ENCODE results near the gene KRTAP4-11. TPM values are rescaled to one million over a fixed set of nuclear protein-coding genes. Genes with fewer than 3 reads are reported as not detected.
"Not testable (repeated sequence)": the region's sequence is repeated elsewhere in the genome, so short reads cannot be mapped to it uniquely, and the experiment has no call there.

Gene KRTAP4-11
- total RNA-seq, 1 experiment from 2014 or later = not detected

DNA sequence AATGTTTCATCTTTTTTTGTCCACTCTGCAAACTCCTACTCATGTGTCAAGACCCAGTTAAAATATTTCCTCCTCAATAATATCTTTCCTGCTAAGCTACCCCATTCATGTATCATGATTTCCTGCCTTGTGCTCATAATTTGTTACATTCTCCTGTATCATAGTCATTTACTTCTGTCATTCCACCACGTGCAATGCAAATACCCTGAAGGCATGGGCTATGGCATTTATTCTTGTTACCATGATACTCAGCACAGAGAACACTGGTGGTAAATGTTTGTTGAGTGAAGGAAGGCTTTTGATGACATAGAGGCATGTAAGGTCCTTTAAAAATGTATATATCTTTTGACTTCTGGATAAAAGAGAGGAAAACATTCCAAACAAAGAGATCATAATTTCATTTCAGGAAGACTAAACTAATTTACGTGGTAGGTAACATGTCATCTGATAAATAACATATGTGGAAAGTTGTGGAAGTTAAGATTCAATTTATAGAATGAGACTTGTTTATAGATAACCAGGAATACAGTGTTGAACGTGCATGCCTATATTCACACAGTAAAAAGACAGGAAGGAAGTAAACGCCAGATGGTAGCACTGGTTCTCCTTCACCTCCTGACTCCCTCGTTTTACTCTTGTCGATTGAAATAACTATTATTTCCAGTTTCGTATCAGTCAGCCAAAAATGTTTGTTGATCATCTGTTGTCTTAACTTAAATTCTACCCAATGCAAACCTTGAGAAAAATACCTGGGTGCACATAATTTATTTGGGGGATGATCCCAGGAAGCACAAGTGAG lies 18.3 kb downstream of the KRTAP4-11 start:
- in situ Hi-C loops (cut with HindIII; ENCODE audit: low sequenced_read_pairs); DNase-seq (ENCODE audit: low spot score): not testable (repeated sequence)

DNA sequence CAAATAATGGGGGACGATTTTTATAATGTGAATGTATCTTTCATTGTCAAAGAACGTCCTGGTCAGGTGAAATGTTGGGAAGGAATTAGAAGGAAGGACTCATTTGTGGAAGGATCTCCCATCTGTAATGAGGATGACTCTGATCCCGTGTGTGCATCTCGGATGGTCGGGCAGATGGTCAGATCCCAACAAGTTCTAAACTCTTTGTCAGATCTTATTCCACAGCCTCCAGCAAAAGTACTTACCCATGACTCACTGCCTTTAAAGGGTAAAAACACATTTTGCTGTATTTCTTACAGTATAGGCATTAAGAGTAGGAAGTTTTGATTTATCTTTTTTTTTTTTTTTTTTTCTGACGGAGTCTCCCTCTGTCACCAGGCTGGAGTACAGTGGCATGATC lies 19.7 kb downstream of the KRTAP4-11 start:
- in situ Hi-C loops (cut with HindIII; ENCODE audit: low sequenced_read_pairs) = no loop called here
- no peak for DNase-seq (ENCODE audit: low spot score)

DNA sequence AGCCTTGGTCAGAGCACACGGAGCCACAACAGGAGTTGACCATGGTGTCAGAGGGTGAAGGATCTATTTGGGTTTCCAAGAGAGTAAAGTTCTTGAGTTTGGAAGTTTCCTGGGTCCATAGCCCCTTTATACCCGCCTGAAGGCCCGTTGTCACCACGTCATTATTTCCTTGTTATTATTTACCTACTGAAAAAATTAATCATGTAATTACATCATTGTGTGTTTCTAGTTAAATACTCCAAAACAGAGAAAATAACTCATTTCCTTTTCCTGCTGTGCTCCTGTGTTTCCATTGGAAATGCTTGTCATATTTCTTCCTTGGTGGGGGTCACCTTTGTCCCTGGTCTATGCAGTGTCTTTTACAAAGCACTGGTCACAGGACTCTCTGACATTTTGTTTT lies 20.1 kb downstream of the KRTAP4-11 start, which contains the start of gene KRTAP4-8:
KRTAP4-8 (minus strand) TSS at position 101 of the 400 bp plus-strand sequence; CDS start at position 43, 58 bp downstream.
- no peak for DNase-seq (ENCODE audit: low spot score)
- in situ Hi-C loops (cut with HindIII; ENCODE audit: low sequenced_read_pairs) = no loop called here

DNA sequence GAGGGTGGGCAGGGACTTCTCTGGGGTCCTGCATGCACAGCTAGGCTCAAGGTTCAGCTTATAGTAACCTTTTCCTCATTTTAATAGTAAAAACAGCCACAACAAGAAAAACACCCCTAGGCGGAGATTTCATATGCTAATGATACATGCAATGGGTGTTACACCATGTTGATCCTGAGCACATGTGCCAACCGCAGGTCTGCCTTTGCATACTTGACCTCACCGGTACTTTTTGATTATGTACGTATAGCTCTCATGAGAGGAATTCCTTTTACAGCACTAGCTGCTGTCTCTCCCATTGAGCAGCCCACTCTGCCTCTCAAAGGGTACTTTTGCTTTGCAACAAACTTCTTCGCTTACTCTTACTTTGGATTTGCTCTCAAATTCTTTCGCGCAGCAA lies 22.1 kb downstream of the KRTAP4-11 start:
- no peak for DNase-seq (ENCODE audit: low spot score)
- in situ Hi-C loops (cut with HindIII; ENCODE audit: low sequenced_read_pairs) = no loop called here

DNA sequence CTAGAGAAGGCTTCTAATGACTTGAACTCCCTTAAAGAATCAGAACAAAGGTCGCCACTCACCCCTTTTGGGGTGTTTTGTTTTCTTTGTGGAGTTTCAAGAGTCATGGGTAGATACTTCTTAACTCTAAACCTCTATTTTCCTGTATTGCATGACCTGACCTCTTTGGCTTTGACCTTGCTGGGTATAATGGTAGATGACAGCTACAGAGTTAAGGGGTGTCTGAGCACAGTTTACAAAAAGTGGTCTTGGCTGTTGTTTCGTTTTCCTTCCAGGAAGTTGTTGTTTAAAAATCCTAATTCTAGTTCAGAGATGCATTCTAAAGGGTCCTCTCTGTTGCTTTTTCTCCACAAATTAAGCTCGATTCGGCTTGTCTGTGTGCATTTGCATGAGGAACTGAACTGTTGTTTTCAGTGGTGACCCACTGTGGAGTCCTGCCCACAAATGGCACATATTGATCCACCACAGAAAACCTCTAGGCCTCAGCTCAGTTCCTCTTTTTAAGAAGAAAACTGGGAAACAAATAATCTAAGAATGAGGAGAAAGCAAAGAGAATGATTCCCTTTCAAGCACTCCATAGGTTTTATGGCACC lies 29.3 kb downstream of the KRTAP4-11 start:
- in situ Hi-C loops (cut with HindIII; ENCODE audit: low sequenced_read_pairs); DNase-seq (ENCODE audit: low spot score): not testable (repeated sequence)

DNA sequence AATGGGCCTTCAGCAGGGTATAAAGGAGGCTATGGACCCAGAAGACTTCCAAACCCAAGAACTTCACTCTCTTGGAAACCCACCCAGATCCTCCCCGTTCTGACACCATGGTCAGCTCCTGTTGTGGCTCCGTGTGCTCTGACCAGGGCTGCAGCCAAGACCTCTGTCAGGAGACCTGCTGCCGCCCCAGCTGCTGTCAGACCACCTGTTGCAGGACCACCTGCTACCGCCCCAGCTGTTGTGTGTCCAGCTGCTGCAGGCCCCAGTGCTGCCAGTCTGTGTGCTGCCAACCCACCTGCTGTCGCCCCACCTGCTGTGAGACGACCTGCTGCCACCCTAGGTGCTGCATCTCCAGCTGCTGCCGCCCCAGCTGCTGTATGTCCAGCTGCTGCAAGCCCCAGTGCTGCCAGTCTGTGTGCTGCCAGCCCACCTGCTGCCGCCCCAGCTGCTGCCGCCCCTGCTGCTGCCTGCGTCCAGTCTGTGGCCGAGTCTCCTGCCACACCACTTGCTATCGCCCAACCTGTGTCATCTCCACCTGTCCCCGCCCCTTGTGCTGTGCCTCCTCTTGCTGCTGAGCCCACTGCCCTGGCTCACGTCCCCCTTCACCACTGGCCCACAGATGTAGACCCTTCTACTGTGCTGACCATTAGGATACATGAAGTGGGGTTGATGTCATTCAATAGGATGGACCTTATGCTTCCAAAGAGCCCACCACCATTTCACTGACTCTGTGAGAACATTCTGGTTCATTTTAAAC lies 33.9 kb downstream of the KRTAP4-11 start, which contains the start of gene KRTAP4-7:
KRTAP4-7 (plus strand) TSS at position 51 of the 757 bp plus-strand sequence; CDS start at position 108, 57 bp downstream.
- DNase-seq (ENCODE audit: low spot score); in situ Hi-C loops (cut with HindIII; ENCODE audit: low sequenced_read_pairs): not testable (repeated sequence)

DNA sequence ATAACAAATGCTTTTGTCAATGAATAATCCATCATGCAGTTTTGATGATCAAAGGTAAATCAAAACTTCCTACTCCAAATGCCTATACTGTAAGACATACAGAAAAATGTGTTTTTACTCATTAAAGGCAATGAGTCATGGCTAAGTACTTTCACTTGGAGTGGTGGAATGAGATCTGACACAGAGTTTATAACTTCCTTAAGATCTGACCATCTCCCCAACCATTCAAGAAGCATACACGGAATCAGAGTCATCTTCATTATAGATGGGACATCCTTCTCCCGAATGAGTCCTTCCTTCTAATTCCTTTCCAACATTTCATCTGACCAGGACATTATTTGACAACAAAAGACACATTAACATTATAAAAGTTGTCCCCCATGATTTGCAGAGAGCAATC lies 34.7 kb downstream of the KRTAP4-11 start:
- in situ Hi-C loops (cut with HindIII; ENCODE audit: low sequenced_read_pairs); DNase-seq (ENCODE audit: low spot score): not testable (repeated sequence)

DNA sequence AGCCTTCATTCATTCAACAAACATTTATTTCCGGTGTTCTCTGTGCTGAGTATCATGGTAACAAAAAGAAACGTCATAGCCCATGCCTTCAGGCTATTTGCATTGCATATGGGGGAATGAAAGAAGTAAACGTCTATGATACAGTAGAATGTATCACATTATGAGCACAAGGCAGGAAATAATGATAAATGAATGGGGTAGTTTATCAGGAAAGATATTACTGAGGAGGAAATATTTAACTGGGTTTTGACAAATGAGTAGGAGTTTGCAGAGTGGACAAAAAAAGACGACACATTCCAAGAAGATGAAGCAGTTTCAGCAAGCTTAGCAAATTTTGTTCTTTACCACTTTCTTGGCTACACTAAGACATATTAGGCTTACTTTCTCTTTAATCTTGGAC lies 35.5 kb downstream of the KRTAP4-11 start:
- DNase-seq (ENCODE audit: low spot score) = no peak
- in situ Hi-C loops (cut with HindIII; ENCODE audit: low sequenced_read_pairs) = no loop called here

DNA sequence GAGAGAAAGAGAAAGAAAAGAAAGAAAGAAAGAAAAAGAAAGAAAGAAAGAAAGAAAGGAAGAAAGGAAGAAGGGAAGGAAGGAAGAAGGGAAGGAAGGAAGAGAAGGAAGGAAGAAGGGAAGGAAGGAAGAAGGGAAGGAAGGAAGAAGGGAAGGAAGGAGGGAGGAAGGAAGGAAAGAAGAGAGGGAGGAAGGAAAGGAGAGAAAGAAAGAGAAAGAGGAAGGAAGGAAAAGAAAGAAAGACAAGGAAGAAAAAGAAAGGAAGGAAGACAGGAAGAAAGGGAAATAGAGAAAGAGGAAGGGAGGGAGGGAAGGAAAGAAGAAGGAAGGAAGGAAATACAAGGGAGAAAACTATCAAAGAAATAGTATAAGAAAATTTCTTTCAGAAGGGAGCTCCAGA lies 41.4 kb downstream of the KRTAP4-11 start:
- DNase-seq (ENCODE audit: low spot score) = no peak
- in situ Hi-C loops (cut with HindIII; ENCODE audit: low sequenced_read_pairs) = no loop called here

DNA sequence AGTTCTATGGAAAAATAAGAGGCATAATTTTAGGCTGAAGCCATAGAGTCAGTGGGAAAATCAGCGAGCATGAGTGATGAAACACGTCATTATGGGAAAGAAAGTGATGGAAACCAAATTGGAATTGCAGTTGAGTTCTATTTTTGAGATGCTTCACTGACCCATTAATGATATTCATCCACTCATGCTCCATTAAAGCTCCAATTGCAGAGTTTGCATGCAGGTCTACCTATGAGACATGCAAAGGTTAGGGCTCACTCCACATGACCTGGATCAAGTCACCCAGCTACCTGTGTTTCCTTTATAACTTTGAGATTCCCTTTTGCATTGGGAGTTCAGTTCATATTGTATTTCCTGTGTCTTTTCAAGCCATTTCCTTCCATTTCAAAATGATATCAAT lies 44.5 kb downstream of the KRTAP4-11 start:
- DNase-seq (ENCODE audit: low spot score) = no peak
- in situ Hi-C loops (cut with HindIII; ENCODE audit: low sequenced_read_pairs) = no loop called here

DNA sequence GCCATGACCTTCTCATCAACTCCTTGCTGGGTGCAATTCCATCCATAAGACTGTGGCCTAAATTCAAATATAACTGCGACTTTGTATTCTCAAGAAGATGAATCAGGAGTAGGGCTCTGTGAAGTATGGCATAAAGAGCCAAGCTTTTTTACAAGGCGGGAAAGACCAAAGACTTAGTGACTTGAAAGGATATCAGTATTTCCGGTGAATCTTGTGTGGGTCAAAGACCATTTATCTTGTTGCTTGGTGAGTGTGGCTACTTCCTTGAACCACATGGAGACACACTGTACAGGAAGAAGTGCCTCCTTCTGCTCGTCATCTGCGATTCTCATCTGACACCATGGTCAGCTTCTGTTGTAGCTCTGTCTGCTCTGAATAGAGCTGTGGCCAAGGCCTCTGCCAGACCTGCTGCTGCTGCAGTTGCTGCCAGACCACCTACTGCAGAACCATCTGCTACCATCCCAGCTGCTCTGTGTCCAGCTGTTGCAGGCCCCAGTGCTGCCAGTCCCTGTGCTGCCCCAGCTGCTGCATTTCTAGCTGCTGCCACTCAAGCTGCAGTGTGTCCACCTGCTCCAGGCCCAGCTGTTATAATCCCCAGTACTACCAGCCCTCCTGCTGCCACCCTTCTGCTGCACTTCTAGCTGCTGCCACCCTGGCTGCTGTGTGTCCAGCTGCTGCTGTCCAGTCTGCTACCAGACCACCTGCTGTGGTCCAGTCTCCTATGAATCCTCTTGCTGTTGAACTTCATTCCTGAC lies 46.4 kb downstream of the KRTAP4-11 start:
- in situ Hi-C loops (cut with HindIII; ENCODE audit: low sequenced_read_pairs) = no loop called here
- DNase-seq (ENCODE audit: low spot score) = no peak

DNA sequence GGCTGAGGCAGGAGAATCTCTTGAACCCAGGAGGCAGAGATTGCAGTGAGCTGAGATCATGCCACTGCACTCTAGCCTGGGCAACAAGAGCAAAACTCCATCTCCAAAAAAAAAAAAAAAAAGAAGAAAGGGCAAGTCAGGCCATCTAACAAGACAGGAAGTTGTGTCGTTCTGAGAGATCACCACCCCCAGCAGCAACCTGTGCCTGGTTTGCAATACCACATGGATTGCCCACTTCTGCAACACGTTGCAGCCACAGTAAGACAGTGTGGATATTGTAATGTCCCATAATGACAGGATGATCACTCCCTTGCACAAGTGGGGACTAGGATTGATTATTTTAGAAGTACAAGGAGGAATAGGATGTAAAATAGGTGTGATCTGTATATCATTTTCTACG lies 49.1 kb downstream of the KRTAP4-11 start:
- in situ Hi-C loops (cut with HindIII; ENCODE audit: low sequenced_read_pairs) = no loop called here

DNA sequence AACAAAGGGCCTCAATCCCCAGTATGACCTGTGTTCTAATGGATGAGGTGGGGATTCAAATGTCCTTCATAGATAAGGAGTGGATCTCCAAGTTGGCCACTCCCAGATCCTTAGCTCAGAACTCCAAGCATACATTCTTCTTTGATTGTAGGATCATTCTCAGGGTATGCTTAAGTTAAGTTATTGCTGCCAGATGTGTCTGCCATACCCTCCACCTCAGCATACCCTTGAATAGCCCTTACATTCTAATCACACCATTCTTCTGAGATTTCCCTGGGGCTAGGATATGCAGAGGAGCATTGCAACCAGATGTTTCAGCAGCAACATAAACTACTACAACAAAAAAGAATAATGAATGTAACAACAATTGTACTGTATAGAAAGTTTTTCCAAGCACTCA lies 50.9 kb downstream of the KRTAP4-11 start:
- no peak for DNase-seq (ENCODE audit: low spot score)
- in situ Hi-C loops (cut with HindIII; ENCODE audit: low sequenced_read_pairs) = no loop called here

More for the DNA sequence above, 49.1 kb downstream of the KRTAP4-11 start:
- DNase-seq (ENCODE audit: low spot score) = no peak

Other genes starting within 250 kb of the KRTAP4-11 start
- not detected in 2 replicates for gene KRT20, start 233.1 kb downstream of the KRTAP4-11 start, total RNA-seq (2014; rRNA removed; shearing (Covaris generic))
- not detected in 2 replicates for gene KRT23, start 180.7 kb downstream of the KRTAP4-11 start, total RNA-seq (2014; rRNA removed; shearing (Covaris generic))
- not detected in 2 replicates for gene KRT39, start 151.4 kb downstream of the KRTAP4-11 start, total RNA-seq (2014; rRNA removed; shearing (Covaris generic))
- not detected in 2 replicates for gene KRT40, start 134.0 kb downstream of the KRTAP4-11 start, total RNA-seq (2014; rRNA removed; shearing (Covaris generic))
- not detected in 2 replicates for gene KRTAP3-3, start 124.2 kb downstream of the KRTAP4-11 start, total RNA-seq (2014; rRNA removed; shearing (Covaris generic))
- not detected in 2 replicates for gene KRTAP3-2, start 118.5 kb downstream of the KRTAP4-11 start, total RNA-seq (2014; rRNA removed; shearing (Covaris generic))
- not detected in 2 replicates for gene KRTAP3-1, start 109.2 kb downstream of the KRTAP4-11 start, total RNA-seq (2014; rRNA removed; shearing (Covaris generic))
- gene KRTAP1-5, start 91.2 kb downstream of the KRTAP4-11 start, total RNA-seq (2014; rRNA removed; shearing (Covaris generic)) = not detected in 2 replicates
- not detected in 2 replicates for gene KRTAP1-4, start 88.2 kb downstream of the KRTAP4-11 start, total RNA-seq (2014; rRNA removed; shearing (Covaris generic))
- gene KRTAP1-3, start 83.5 kb downstream of the KRTAP4-11 start, total RNA-seq (2014; rRNA removed; shearing (Covaris generic)) = not detected in 2 replicates
- gene KRTAP1-1, start 76.9 kb downstream of the KRTAP4-11 start, total RNA-seq (2014; rRNA removed; shearing (Covaris generic)) = not detected in 2 replicates
- gene KRTAP2-1, start 71.1 kb downstream of the KRTAP4-11 start, total RNA-seq (2014; rRNA removed; shearing (Covaris generic)) = not detected in 2 replicates
- gene KRTAP2-2, start 63.1 kb downstream of the KRTAP4-11 start, total RNA-seq (2014; rRNA removed; shearing (Covaris generic)) = not detected in 2 replicates
- not detected in 2 replicates for gene KRTAP2-3, start 58.3 kb downstream of the KRTAP4-11 start, total RNA-seq (2014; rRNA removed; shearing (Covaris generic))
- gene KRTAP2-4, start 52.5 kb downstream of the KRTAP4-11 start, total RNA-seq (2014; rRNA removed; shearing (Covaris generic)) = not detected in 2 replicates
- gene KRTAP4-7, start 34.2 kb downstream of the KRTAP4-11 start, total RNA-seq (2014; rRNA removed; shearing (Covaris generic)) = not detected in 2 replicates
- gene KRTAP4-8, start 20.2 kb downstream of the KRTAP4-11 start, total RNA-seq (2014; rRNA removed; shearing (Covaris generic)) = not detected in 2 replicates
- gene KRTAP4-16, start 16.2 kb downstream of the KRTAP4-11 start, total RNA-seq (2014; rRNA removed; shearing (Covaris generic)) = not detected in 2 replicates
- gene KRTAP4-9, start 13.0 kb downstream of the KRTAP4-11 start, total RNA-seq (2014; rRNA removed; shearing (Covaris generic)) = not detected in 2 replicates
- not detected in 2 replicates for gene KRTAP4-12, start 5.8 kb upstream of the KRTAP4-11 start, total RNA-seq (2014; rRNA removed; shearing (Covaris generic))
- gene KRTAP4-6, start 22.2 kb upstream of the KRTAP4-11 start, total RNA-seq (2014; rRNA removed; shearing (Covaris generic)) = not detected in 2 replicates
- gene KRTAP4-5, start 31.5 kb upstream of the KRTAP4-11 start, total RNA-seq (2014; rRNA removed; shearing (Covaris generic)) = not detected in 2 replicates
- not detected in 2 replicates for gene KRTAP4-4, start 42.4 kb upstream of the KRTAP4-11 start, total RNA-seq (2014; rRNA removed; shearing (Covaris generic))
- not detected in 2 replicates for gene KRTAP4-3, start 49.8 kb upstream of the KRTAP4-11 start, total RNA-seq (2014; rRNA removed; shearing (Covaris generic))
- gene KRTAP4-2, start 59.8 kb upstream of the KRTAP4-11 start, total RNA-seq (2014; rRNA removed; shearing (Covaris generic)) = not detected in 2 replicates
- not detected in 2 replicates for gene KRTAP4-1, start 66.5 kb upstream of the KRTAP4-11 start, total RNA-seq (2014; rRNA removed; shearing (Covaris generic))
- not detected in 2 replicates for gene KRTAP9-1, start 71.5 kb upstream of the KRTAP4-11 start, total RNA-seq (2014; rRNA removed; shearing (Covaris generic))
- not detected in 2 replicates for gene KRTAP9-2, start 108.3 kb upstream of the KRTAP4-11 start, total RNA-seq (2014; rRNA removed; shearing (Covaris generic))
- gene KRTAP9-3, start 114.1 kb upstream of the KRTAP4-11 start, total RNA-seq (2014; rRNA removed; shearing (Covaris generic)) = not detected in 2 replicates
- gene KRTAP9-8, start 119.6 kb upstream of the KRTAP4-11 start, total RNA-seq (2014; rRNA removed; shearing (Covaris generic)) = not detected in 2 replicates
- not detected in 2 replicates for gene KRTAP9-4, start 131.3 kb upstream of the KRTAP4-11 start, total RNA-seq (2014; rRNA removed; shearing (Covaris generic))
- gene KRTAP9-9, start 137.0 kb upstream of the KRTAP4-11 start, total RNA-seq (2014; rRNA removed; shearing (Covaris generic)) = not detected in 2 replicates
- not detected in 2 replicates for gene KRTAP9-6, start 147.0 kb upstream of the KRTAP4-11 start, total RNA-seq (2014; rRNA removed; shearing (Covaris generic))
- not detected in 2 replicates for gene KRTAP9-7, start 157.3 kb upstream of the KRTAP4-11 start, total RNA-seq (2014; rRNA removed; shearing (Covaris generic))
- not detected in 2 replicates for gene KRTAP29-1, start 184.5 kb upstream of the KRTAP4-11 start, total RNA-seq (2014; rRNA removed; shearing (Covaris generic))
- gene KRTAP16-1, start 190.9 kb upstream of the KRTAP4-11 start, total RNA-seq (2014; rRNA removed; shearing (Covaris generic)) = not detected in 2 replicates
- not detected in 2 replicates for gene KRTAP17-1, start 197.3 kb upstream of the KRTAP4-11 start, total RNA-seq (2014; rRNA removed; shearing (Covaris generic))
- not detected in 2 replicates for gene KRT33A, start 232.5 kb upstream of the KRTAP4-11 start, total RNA-seq (2014; rRNA removed; shearing (Covaris generic))